Activated T-cell treated with anti-CD3 and anti-CD28 coated beads, Interleukin-2, amount 50 U/mL, for 48 hours (primary cell): ENCODE data around the gene OPRD1.
"Not testable (repeated sequence)": the region's sequence is repeated elsewhere in the genome, so short reads cannot be mapped to it uniquely, and the experiment has no call there.

Experiments
- DNase-seq, 2 experiments: peaks; one replicate each; pipeline ENCODE4 v3.0.0-alpha.2; 2020

The OPRD1 gene

DNA sequence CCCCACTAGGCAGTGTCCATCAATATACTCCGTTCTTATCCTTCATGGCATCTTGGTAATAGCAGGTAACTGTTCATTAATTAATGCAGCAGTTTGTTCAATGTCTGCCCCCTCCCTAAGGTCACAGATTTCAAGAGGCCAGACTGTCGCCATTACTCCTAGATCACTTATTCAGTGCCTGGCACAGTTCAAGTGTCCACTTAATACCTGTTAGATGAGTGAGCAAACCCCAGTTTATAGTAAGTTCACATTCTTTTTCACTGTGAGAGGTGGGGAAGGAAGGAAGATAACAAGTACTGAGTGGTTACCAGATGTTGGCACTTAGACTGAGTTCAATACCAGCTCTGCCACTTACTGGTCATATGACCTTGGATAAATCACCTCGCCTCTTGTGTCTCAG, 36.4 kb downstream of the OPRD1 start:
- DNase-seq: no peak

DNA sequence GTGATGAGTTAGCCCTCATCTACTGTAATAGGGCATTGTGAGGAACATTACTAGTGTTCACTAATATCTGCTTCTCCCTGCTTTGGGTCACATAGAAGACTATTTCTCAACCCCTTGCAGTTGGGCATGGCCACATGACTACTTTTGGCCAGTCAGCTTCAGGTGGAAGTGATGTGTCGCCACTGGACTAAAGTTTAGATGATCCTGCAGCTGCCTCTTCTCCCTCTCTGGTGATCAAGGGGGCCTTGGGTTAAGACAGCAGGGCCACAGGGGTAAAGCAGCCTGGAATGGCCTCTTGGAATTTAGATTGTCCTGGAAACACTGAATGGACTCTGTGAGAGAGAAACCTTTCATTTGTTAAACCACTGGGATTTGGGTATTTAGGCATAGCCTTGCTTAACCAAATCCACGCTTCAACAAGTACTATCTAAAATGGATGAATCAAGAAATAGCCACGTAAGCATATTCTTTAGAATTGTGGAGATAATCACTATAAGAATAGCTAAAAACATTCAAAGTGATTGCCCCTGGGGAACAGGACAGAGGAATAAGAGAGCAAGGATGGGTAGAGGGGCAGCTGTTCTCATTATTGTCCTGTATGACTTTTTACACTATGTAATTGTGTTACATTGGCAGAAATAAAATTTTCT, 41.2 kb downstream of the OPRD1 start:
- no peak for DNase-seq

- DNase-seq: not testable (repeated sequence)
Measured at GRCh38 chr1:28854406-28854805, 42.4 kb downstream of the OPRD1 start.

DNA sequence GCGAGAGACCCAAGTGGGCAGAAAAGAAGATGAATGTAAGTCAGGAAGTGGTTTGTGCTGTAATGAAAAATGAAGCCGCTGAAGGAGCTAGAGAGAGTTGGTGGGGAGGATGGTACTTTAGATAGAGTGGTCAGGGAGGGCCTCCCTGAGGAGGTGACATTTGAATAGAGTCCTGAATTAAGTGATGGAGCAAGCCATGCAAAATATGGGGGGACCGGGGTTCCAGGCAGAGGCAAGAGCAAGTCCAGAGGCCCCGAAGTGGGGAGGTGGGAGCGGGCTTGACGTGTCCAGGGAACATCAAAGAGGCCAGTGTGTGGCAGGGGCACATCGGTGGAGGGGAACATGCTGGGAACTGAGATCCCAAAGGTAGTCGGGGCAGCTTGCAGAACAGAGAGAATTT, 43.1 kb downstream of the OPRD1 start:
- DNase-seq: no peak

- DNase-seq: no peak
Measured at GRCh38 chr1:28855469-28855951, 43.5 kb downstream of the OPRD1 start.

- DNase-seq: no peak
Measured at GRCh38 chr1:28855969-28856368, 44.0 kb downstream of the OPRD1 start.

- no peak for DNase-seq
Measured at GRCh38 chr1:28860332-28861073, 48.5 kb downstream of the OPRD1 start.

- DNase-seq: no peak
Measured at GRCh38 chr1:28862571-28863403, 50.8 kb downstream of the OPRD1 start.

DNA sequence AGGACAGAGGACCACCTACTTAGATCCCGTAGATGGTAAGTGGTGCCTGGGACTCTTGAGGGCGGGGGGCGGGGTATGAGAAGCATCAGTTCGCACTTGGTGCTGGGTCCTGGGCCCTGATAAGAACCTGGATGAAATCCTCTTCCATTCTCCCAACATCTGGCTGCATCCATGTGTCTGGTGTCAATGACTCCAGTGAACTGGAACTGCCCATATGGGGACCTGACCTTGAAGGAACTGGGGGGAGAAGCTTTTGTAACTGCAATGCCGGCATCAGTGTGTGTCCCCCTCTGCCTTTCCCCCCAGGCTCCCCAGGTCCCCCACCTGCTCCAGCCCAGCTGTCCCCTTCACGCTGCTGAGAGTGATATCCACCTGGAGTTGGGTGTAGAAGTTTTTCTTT, 52.7 kb downstream of the OPRD1 start:
- DNase-seq: no peak

GRCh38 chr1:28865997-28866650, 54.2 kb downstream of the OPRD1 start:
- DNase-seq: no peak

GRCh38 chr1:28867850-28868249, 55.9 kb downstream of the OPRD1 start:
- no peak for DNase-seq

DNA sequence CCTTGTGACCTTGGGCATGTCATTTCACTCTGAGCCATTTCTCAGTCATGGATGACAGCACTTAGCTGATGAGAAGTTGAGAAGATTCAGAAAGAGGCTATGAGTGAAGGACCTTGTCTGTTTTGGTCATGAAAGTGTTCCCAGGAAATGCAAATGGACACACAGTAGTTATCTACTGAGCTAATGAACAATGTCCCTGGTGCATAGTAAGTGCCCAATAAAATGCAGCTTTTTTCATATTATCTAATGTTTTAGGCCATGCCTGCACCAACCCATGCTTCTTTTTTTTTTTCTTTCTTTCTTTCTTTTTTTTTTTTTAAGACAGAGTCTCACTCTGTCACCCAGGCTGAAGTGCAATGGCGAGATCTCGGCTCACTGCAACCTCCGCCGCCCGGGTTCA, 58.0 kb downstream of the OPRD1 start:
- no peak for DNase-seq

DNA sequence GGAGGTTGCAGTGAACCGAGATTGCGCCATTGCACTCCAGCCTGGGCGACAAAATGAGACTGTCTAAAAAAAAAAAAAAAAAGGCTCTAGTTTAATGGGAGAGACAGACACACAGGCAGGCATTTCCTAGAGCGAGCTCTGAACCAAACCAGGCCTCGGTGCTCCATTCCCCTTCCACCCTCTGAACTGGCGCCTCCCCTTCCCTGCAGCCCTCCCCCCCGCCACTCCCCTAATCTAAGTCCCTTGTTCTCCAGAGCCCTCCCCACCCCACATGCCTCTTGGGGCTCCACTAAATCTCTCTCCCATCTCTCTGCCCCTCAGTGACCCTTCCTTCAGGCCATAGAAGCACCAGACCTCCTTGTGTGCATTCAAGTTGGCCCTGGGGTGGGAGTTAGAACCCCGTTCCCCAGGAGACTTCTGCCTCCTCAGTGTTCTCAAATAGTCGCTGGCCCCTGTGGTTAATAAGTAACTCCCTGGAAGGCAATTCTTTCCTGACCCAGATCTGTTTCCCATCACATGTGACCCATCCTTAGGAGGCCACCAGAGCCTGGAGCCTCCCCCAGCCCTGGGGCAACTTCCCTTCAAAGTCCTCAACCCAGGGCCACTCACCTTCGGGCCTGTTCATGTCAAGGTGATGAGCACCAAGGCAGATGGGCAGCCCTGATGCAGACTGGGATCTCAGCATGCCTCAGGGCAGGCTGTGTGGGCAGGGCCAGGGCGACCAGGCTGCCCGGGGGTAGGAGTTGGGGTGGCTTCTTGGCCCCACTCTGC, 59.8 kb downstream of the OPRD1 start:
- no peak for DNase-seq

- DNase-seq: not testable (repeated sequence)
Measured at GRCh38 chr1:28875134-28875533, 63.2 kb downstream of the OPRD1 start.

DNA sequence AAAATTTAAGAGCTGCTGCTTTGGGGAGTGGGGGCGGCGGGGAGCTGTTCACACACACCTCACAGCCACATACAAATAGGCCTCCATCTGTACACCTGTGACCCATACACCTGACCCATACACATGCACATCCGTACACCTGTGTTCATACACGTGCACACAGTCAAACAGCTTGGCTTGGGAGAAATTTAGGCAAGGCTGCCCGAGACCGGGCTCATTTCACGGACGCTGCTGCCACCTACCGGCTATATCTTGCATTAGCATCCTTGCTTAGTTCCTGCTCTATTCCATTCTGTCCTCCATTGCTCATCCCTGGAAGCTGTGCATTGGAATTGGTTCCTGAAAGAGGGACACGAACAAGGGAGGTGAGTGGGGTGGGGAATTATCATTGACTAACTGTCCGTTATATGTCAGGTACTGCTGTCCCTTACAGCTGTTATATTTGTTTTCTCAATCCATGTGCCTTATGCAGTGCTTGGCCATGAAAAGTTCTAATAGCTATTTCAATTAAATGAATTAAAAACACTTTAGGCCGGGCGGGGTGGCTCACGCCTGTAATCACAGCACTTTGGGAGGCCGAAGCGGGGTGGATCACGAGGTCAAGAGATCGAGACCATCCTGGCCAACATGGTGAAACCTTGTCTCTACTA, 65.3 kb downstream of the OPRD1 start:
- peak; percentile 83 to 84 for DNase-seq

GRCh38 chr1:28878796-28879195, 66.8 kb downstream of the OPRD1 start:
- DNase-seq: no peak

DNA sequence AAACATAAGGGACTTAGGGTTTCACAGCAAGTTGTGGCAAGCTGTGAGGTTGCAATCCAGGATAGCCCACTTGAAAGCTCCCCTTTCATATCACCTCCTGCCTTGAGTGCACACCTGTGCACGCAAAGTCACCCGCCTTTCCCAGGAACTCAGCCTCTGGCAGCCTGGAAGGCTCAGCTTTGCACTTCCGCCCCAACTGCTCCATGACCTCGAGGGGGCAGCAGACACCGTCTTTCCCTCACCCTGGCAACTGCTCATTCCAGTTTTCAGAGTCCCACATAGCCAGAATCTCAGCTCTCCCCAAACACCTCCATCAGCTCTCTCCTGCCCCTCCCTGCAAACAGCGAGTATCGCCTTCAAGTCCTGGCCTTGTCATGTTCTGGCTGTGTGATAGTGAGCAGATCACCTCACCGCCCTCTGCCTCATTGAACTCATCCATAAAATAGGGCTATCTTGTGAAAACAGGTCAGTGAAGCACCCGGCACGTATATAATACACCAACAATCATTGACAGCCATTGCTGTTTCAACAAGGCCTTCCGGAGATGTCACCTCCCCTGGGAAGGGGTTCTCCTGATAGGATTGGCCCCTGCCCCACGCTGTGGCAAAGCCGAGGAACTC, 70.1 kb downstream of the OPRD1 start:
- DNase-seq: peak; percentile 89

DNA sequence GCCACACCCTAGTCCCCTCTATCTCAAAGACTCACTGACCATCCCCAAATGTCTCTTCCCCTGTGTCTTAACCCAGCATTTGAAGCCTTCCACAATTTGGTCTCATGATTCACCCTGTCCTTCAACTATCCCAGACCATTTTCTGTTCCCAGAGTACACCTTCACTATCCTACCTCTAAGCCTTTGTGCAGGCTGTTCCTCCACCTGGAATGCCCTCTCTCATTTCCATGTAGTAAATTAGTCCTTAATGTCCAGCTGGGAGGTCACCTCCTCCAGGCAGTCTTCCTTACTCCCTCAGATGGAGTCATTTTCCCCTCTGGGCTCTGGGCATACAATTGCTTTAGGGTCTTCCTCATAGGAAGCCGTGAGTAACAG, 71.3 kb downstream of the OPRD1 start:
- DNase-seq: no peak

DNA sequence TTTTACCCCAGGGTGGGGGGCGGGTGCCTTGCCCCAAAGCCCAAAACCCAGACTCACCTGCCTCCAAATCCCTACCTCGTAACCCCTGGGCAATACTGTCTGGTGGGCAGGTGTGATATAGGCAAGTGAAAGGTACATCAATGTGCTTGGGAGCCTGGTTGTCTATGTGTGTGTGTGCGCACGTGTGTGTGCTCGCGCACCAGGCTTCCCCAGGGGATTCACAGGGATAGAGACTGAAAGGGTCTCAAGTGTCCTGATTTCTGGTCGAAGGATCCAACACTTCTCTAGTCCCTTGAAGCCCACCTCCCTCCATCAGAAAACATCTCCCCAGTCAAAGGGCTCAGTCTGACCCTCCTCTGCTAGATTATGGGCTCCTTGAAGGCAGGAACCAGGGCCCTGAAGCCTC, 73.5 kb downstream of the OPRD1 start:
- DNase-seq: peak; percentile 39

- DNase-seq: no peak
Measured at GRCh38 chr1:28885977-28886730, 74.2 kb downstream of the OPRD1 start.
